ENCODE measurements around the gene SGMS1.

DNA sequence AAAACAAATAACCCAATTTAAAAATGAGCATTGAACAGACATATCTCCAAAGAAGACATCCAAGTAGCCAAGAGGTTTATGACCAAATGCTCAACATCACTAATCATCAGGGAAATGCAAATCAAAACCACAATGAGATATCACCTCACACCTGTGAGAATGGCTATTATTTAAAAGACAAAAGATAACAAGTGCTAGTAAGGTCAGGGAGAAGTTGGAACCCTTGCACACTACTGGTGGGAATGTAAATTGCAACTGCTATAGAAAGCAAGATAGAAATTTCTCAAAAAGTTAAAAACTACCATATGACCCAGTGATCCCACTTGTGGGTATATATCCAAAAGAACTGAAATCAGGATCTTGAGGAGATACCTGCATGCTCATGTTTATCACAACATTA is 49.5 kb downstream of the SGMS1 start:
- TF ChIP-seq, protein P1, sequence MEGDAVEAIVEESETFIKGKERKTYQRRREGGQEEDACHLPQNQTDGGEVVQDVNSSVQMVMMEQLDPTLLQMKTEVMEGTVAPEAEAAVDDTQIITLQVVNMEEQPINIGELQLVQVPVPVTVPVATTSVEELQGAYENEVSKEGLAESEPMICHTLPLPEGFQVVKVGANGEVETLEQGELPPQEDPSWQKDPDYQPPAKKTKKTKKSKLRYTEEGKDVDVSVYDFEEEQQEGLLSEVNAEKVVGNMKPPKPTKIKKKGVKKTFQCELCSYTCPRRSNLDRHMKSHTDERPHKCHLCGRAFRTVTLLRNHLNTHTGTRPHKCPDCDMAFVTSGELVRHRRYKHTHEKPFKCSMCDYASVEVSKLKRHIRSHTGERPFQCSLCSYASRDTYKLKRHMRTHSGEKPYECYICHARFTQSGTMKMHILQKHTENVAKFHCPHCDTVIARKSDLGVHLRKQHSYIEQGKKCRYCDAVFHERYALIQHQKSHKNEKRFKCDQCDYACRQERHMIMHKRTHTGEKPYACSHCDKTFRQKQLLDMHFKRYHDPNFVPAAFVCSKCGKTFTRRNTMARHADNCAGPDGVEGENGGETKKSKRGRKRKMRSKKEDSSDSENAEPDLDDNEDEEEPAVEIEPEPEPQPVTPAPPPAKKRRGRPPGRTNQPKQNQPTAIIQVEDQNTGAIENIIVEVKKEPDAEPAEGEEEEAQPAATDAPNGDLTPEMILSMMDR (IDR thresholded peaks at IDR 0.05): no peak
- TF ChIP-seq POLR2AphosphoS5 (IDR thresholded peaks at IDR 0.05) (no peak), EP300 (IDR thresholded peaks at IDR 0.05) (no peak), POLR2A (IDR thresholded peaks at IDR 0.05) (no peak)
